HG03159 (cell line): ENCODE data around the gene PDILT.

Experiments used
- ATAC-seq: cut with Tn5 transposase; IDR thresholded peaks from one replicate; pipeline ENCODE4 v1.9.1; 2021; ENCODE audit warnings: mild to moderate bottlenecking, moderate library complexity; ENCODE audit not compliant: unreplicated experiment

The PDILT gene

DNA sequence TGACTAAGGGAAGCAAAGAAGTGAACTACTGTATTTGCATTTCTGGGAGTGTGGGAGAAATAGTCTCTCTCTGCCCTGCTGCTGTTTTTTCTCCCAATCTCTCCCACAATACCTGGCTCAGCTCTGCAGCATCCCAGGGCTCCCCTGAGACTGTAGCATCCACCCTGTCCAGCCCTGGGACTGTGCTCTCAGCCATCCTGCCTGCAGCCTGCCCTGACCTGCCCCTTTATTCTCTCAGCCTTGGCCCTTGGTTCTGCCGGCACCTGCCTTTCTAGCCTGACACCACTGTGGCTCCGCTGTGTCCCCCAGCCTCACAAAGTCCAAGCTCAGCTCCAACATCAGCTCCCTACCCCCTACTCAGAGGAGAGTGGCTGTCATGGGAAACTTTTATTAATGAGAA is 1.9 kb downstream of the PDILT start:
- no peak for ATAC-seq

DNA sequence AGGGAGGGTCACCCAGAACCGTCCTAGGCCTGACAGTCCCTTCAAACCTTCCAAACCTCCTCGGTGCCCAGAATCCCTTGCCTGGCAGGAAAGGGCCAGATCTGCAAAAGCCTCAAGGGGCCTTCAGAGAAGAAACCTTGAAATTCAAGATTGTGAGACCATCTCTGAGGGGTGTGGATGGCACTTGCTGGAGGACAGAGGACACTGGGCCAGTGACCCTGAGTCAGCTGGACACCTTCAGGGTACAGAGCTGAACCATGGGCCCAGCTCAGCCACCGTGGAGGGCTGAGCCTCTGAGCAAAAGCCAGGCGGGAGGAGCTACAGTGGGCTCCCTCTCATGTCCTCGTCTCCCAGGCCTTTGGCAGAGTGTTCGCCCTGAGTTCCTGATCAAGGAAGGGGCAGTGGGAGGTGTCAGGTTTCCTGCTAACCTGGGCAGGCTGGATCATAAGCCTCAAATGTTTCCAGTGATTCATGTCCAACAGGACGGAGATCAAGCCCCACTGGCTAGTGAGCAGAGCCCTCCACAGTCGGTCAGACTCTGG is 3.0 kb downstream of the PDILT start:
- ATAC-seq: no peak

DNA sequence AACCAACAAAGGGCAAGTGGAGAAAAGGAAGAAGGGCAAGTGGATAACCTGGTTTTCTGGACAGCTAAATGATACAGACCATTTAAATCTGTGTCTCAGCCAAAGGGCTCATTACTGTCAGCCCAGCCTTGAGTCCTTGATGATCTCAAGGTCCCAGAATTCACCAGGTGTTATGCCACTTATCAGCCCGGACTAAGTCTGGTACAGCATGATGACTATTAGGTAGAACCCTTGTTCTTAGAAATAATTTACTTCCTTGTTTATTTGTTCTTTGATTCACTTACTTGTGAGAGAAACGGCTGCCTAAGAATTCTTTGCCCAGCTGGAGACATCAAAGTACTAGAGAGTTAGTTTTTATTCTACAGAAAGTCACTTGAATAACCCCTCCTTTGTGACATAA is 3.5 kb downstream of the PDILT start:
- no peak for ATAC-seq

DNA sequence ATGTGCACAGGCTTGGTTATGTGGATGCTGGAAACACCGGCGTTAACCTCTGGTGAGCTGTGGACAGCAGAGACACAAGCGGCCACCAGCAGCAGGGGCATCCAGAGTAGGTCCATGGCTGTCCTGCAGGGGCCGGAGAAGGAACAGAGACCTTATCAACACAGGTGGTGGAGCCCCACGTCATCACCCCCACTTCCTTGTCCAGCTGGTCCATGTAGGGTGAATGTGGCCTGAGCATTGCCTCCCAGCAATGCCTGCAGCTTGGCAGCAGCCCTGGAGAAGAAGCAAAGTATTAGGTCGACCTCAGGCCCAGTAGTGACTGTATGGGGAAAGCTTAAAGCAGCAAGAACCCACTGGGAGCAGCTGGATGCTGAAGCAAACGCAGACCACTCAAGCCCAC is 5.4 kb downstream of the PDILT start:
- no peak for ATAC-seq

DNA sequence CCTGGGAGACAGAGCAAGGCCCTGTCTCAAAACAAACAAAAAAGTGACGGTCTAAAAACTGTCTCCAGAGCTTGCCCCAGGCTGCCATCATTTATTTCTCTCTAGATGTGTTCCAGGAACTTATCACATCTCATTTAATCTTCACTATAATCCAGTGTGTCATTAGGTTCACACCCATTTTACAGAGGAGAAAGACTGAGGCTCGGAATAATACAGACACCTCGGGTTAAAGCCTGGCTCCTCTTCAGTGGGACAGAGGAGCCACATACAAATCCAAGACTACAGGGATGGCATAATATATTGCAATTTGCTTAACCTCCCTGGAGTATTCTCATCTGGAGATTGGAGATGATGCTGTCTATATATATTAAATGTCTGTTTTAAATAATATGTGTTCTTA is 5.9 kb downstream of the PDILT start:
- ATAC-seq: no peak

DNA sequence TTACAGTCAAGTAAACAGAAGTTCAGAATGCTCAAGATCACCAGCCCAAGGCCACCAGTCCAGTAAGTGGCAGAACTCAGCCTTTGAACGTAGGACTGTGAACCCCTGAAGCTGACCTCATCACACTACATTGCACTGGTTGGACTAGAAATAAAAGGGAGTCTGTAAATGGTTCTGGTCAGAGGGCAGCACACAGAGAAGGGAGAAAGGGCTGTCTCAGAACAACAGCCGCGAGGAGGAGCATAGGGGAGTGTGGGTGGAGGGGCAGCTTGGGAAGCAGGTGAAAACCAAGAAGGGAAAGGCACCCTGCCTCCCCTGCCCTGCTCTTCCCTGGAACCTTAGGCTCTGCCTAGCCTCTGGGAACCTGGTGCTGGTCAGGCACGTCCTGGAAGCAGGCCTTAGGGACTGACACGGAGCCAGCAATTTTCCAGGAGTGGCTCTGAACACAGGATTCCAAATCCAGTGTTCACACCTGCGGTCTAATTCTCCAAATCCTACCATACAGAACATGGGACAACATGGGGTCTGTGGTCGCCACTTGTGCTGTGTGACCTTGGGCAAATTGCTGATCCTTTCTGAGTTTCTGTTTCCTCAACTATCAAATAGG is 7.0 kb downstream of the PDILT start:
- no peak for ATAC-seq

DNA sequence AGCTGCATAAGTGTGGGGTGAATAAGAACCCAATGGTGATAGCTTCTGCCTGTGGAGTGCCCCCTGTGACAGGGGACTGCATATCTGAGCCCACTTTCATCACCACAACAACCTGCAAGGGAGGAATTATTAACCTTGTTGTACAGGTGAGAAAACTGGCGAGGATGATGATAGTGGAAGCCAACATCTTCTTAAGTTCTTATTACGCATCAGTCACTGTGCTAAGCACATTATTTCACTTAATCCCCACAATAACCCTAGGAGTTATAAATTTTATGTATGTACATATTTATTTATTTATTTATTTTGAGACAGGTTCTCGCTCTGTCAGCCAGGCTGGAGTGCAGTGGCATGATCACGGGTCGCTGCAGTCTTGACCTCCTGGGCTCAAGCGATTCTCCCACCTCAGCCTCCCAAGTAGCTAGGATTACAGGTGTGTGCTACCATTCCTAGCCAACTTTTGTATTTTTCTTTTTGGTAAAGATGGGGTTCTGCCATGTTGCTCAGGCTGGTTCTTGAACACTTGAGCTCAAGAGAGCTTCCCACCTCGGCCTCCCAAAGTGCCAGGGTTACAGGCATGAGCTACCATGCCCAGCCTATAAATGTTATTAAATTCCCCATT is 7.6 kb downstream of the PDILT start:
- no peak for ATAC-seq

DNA sequence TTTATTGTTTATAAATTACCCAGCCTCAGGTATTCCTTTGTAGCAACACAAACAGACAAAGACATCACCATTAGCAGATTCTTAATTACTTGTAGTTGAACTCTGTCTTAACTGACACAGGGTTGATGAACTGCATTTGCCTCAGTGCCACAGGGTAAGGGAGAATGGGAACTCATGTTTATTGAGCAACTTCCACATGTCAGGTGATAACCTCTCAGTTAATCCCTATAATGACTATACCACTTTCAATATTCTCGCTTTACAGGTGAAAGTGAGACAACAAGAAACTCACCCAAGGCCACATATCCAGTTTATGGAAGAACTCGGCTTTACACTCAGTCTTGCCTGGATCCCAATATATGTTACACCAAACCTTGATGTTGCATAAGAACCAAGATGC is 8.6 kb downstream of the PDILT start:
- ATAC-seq: no peak

DNA sequence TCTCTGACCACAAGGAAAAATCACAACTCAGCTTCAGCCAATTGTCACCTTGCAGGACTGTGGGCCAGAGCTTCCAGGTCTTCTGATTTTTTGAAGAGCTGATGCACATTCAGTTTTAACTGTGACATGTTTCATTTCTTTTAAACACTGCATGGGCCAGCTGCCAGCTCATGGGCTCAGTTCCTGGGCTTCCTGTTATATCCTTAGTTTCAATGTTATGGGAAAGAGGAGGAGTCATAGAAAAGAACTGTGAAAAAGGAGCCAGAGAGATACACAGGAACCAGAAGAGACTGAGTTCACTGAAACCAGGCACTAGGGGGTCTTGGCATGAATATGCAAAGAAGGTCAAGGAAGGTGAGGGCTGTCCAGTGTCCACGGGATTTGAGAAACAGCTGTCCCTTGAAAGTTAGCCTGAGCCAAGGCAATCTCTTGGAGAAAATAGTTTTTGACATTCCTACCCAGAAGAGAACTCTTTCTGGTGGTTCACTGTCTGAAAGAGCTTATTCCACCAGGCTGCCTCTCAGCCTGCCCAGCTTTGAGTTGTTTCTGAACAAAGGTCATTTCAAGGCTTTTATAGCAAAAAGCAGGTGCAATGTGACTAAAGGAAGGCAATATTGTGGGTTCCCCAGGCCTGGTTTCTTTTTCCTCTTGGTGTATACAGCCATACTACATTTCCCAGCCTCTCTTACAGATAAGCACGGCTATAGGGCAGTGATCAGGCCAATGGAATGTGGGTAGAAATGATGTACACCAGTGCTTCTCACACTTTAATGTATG is 10.5 kb downstream of the PDILT start:
- ATAC-seq: no peak

DNA sequence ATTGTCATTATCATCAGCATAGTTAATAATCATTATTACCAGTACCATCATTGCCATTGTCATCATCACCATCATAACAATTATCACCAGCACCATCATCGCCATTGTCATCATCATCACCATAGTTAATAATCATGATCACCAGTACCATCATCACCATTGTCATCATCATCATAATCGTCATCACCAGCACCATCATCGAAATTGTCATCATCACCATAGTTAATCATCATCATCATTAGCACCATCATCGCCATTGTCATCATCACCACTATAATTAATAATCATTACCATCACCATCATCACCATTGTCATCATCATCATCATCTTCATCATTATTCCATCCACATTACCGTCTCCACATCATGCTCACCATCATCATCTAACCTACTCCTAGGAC is 13.5 kb downstream of the PDILT start:
- ATAC-seq: no peak

DNA sequence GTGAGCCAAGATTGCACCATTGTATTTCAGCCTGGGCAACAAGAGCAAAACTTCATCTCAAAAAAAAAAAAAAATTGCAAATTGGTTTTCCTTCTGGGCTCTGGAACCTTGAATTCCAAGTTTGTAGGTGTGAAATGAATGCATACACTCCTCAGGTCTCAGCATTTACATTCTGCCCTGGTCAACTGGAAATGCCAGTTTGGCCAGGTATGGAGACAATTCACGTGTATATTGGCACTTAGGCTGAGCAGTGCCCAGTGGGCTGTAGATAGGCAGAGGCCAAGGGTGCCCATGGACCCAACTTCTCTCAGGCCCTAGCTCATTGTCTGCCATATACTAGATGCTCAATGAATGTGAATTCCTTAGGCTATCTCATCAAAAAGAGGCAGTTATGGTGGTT is 15.7 kb downstream of the PDILT start:
- no peak for ATAC-seq

DNA sequence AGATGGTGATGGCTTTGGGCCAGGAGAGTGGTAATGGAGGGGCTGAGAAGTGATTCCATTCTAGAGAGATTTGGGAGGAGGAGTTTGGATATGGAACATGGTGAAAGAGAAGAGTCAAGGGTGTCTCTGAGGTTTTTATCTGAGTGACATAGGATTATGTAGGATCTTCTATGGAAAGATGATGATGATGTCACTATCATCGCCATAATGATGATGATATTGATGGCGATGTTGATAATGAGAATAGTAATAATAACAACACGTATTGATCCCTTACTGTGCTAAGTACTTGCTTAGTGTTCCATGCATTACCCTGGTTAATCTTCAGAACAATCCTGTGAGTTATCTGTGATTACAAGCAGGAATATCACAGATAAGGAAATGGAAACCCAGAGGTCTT is 16.6 kb downstream of the PDILT start:
- no peak for ATAC-seq

DNA sequence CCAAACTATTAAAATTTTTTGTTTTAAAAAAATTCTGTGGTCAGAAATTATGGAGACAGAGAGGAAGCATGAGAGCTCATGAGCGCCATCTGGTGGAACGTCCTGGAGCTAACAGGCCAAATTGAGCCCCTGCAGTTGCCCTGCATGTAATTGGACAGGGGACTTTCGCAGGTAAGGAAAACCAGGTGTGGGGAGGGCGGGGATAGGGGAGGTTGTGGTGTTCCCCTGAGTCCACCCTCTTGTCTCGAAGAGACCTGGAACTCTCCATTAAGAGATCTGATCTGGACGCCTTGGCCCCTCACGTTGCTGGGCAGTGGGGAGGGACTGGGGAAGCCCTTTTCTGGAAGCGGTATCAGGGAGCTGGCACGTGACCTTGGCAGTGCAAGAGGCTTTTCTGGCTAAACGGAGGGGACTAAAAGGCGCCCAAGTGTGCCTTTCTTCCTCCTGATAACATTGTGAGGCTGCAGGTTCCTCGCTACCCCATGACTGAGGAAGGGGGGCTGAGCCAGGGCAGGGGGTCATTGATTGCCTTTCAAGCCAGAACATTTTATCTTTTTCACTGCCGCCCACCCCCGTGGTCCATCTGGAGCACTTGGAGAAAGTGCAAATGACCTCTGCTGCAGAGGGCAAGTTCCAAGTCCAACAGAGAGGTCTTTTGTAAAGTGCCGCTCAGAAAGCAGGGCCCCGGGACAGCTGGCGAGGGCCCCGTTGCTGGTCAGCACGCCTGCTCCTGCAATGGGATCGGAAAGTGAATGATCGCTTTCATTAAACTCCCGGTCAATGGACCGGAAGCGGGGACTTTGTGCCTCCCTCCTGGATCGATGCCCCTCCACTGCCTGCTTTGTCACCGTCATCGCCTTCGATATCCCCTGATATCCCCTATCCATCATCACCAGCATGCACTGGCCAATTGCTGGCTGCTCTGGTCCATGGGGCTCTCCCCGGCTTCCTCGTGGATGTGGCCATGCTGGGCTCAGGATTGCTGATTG is 18.4 kb downstream of the PDILT start:
- no peak for ATAC-seq

DNA sequence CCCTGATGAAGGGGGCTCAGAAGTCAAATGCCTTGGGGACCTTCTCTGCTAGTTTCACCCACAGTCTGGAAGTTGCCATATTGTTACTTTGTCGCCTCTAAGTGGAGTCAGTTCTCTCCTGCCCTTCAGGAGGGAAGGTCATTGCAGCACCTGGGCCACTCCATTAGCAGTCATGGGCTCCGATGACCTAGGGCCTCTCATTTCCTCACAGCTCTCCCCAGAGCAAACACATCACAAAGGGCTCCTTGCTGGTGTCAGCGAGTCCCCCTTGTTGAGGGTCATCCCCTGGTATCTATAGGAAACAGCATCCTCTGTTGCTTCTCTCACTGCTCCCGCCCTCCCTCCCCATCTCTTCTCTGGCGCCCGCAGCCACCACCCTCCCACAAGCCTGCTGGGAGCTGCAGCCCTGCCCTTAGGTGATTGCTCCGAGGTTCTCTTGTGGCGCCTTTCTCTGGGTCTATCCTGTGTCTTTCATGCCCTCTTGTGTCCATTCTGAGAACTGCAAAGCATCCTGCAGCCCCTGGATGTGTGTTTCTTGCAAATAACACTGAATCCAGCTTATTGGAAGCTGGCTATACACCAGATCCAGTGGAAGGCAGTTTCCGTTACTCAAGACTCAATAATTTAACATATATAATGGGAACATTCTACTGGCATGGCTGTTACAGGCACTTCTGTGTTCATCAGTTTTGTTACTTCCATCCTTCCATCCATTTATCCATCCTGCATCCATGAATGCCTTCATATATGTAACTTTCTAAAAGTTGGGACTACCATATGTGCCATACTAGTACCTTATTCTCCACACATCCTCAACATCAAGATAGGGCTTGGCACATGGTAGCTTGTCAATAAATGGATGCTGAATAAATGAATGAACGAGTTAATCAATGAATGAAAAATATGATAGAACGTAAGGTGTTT is 21.2 kb downstream of the PDILT start:
- ATAC-seq: peak; percentile 60

DNA sequence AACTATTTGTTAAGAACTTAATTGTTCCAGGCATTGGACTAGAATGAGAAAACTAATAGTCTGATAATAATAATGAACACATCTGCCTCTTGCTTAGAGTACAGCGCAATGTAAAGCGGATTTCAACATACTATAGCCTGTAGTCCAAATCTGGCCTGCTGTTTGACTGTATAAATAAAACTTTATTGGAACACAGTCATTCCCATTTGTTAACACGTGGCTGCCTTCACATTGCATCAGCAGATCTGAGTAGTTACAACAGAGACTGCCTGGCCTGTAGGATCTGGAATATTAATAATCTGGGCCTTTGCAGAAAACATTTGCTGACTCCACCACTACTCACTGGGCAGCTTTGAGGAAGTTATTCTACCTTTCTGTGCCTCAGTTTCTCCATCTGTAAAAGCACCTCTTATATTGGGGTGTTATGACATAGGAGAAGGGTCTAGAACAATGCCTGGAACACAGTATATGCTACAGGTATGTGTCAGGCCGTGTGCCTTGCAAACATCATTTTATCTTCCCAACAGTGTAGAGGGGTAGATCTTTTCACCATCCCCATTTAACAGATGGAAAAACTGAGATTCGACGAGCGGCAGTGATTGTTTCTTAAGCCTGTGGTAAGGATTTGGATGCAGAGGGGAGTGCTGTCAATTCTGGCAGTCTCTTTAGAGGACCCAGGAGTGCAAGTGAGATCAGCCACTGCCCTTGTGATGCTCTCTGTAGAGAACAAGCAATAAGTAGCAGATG is 22.2 kb downstream of the PDILT start:
- ATAC-seq: no peak

DNA sequence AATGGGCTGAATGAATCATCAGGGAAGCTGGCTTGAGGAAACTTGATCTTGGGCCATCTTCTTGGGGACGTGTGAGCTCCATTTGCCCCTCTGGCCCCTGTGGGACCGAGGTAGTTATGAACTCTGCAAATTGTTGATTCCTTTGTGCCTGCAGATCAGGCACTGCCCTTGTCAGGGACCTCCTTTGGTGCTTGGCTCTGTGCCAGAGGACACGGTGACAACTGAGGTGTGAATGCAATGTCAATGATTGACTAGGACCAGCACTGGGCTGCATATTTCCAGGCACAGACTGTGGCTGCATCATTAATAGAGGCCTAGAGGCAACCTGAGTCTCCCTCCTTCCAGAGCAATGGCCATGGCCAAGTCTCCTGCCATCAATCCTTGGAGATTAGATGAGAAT is 23.8 kb downstream of the PDILT start:
- no peak for ATAC-seq

DNA sequence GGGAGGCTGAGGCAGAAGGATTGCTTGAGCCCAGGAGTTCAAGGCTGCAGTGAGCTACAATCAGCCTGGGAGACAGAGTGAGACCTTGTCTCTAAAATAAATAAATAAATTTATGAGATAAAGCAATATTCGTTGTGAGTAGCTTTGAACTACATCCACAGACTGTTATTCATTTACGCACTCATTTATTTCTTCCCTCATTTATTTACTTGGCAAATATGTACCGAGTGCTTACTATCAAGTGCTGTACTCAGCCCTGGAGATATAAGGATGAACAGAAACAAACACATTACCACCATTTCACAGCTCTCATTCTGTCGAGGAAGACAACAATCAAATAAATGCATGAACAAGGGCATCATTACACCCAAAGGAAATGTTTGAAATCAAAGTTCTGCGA is 27.4 kb downstream of the PDILT start:
- ATAC-seq: no peak

DNA sequence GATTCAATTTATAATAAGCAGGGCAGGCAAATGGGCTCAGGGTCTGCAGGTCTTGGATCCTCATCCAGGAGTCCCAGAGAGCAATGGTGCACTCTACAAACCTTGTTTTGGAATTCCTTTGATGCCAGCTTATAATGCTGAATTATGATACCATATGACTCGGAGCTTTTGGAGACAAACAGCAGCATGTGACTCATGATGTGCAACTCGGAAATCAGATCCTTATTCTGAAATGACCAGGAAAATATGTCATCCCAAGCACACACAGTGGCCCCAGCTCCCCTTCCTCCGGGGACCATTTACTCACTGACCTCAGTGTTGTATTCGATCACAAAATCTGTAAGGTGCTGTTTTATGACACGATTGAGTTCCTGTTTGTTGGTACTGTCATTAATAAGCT is 31.8 kb downstream of the PDILT start:
- ATAC-seq: no peak

DNA sequence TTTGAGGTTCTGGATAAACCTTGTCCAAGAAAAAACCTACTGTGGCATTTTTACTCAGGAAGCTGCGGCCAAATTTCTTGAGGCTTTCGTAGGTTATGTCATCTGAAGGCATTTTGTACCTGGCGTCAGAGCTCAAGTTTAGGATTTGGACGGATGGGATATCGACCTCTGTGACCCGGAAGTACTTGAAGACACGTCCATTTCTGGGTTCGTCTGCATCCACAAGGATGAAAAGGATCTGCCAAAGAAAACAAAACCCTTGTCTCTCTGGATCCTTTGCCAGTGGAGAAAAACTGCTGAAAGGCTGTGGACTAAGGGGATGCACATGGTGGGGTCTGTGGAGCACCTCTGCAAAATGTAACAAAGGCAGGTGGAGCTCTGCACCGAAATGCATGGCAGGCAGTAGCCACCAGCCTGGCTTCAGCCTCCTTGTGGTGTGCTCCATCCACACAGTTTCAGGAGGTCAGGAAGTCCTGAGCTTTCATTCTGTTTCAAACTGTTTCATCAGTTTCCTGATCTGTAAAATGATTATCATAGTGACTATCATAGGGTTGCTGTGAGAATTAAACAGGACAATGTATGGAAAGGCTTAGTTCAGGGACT is 35.0 kb downstream of the PDILT start:
- no peak for ATAC-seq
